Spleen (tissue), 7 donors: ENCODE data around the gene EOLA1.
"Not testable (repeated sequence)": the region's sequence is repeated elsewhere in the genome, so short reads cannot be mapped to it uniquely, and the experiment has no call there.

Experiments used
- POLR2A ChIP-seq, 3 donors: fragments of 450-650 bp; IDR thresholded peaks; one replicate each; pipeline ENCODE4 v1.5.1; 2017; ENCODE audit warnings: antibody characterized with exemption in 3 of 3, mild to moderate bottlenecking in 1 of 3
- TF ChIP-seq, protein P1 (sequence below), 11 experiments: fragments of 200-600 bp in 7 of 11; fragments of 450-650 bp in 4 of 11; sonication (generic) in 4 of 11; IDR thresholded peaks in 8 of 11; conservative IDR thresholded peaks in 3 of 11; 1 replicate in 7 of 11; 2 replicates in 4 of 11; pipeline versions ENCODE4 v1.4.0 to v1.8.0; 2016 to 2021; ENCODE audit warnings: antibody characterized with exemption in 11 of 11, inconsistent platforms in 4 of 11, mild to moderate bottlenecking in 1 of 11
- donor health status: DM: no; HTN: no; CAD: no; lungs with moderate emphysema.
- donor health status: DM: no; HTN: no; CAD: no.
- donor health status: DM: no; HTN: no; CAD: no.

DNA sequence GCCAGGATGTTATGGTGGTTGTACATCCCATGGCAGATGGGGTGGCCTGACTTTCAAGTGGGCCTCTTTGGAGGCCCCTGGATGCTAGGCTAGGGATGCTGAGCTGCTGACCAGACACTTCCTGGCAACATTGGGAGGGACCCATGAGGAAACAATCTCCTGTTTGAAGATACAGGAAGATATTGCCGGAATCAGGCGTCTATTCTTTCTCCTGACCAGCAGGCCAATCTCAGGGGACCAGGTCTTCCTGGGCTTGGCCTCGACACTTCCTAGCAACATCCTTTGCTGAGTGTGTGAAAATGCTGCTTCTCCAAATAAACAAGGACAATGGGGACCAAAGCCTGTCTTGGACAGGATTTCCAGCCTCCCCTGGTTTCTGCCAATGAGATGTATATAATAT lies 7.0 kb downstream of the EOLA1 start:
- TF ChIP-seq, protein P1, sequence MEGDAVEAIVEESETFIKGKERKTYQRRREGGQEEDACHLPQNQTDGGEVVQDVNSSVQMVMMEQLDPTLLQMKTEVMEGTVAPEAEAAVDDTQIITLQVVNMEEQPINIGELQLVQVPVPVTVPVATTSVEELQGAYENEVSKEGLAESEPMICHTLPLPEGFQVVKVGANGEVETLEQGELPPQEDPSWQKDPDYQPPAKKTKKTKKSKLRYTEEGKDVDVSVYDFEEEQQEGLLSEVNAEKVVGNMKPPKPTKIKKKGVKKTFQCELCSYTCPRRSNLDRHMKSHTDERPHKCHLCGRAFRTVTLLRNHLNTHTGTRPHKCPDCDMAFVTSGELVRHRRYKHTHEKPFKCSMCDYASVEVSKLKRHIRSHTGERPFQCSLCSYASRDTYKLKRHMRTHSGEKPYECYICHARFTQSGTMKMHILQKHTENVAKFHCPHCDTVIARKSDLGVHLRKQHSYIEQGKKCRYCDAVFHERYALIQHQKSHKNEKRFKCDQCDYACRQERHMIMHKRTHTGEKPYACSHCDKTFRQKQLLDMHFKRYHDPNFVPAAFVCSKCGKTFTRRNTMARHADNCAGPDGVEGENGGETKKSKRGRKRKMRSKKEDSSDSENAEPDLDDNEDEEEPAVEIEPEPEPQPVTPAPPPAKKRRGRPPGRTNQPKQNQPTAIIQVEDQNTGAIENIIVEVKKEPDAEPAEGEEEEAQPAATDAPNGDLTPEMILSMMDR (IDR thresholded peaks at IDR 0.05 in 8 of 11, conservative IDR thresholded peaks at IDR 0.05 in 3 of 11), result not testable (repeated sequence)
- not testable (repeated sequence) for TF ChIP-seq POLR2A (IDR thresholded peaks at IDR 0.05)
